ENCODE measurements around the gene GAB2. TPM values are rescaled to one million over a fixed set of nuclear protein-coding genes. Genes with fewer than 3 reads are reported as not detected.

GAB2 gene
- polyA plus RNA-seq, 3 donors = 2.8 to 39.4 (median 4.4) TPM

GRCh38 chr11:78384231-78384630, 33.4 kb downstream of the GAB2 start:
- H3K27ac Mint-ChIP-seq = peak overlapping the region in 5 of 7 donors; percentile 32 to 78 (median 54)
- peaks cover 2 to 22% (median 8%) of the 10 kb centered on the region in 7 donors for H3K9me3 Mint-ChIP-seq
- no peak overlapping the region for H3K4me3 ChIP-seq (replicated peaks in 1 of 3; ENCODE audit: low read depth in 2 of 3, low read length in 3 of 3)
- no peak overlapping the region for H2AFZ ChIP-seq (ENCODE audit: insufficient read depth, low read depth, low read length, poor library complexity, severe bottlenecking)
- peaks cover 13 to 38% of the 10 kb centered on the region in 2 donors for H3K4me1 ChIP-seq (ENCODE audit: control insufficient read depth in 1 of 2, insufficient read depth in 2 of 2, low read length in 2 of 2)
- WGBS (ENCODE audit: insufficient coverage) = 100% methylated on average over 4 of the region's 4 CpGs
- no peaks in the 10 kb centered on the region for H3K27me3 Mint-ChIP-seq (ENCODE audit: low read depth in 3 of 3)
- intact Hi-C loops (cut with micrococcal nuclease) = no loop called here
- H3K27me3 ChIP-seq (ENCODE audit: control insufficient read depth in 2 of 2, insufficient read depth in 2 of 2, low read length in 2 of 2) = no peaks in the 10 kb centered on the region
- H3K9me3 ChIP-seq (replicated peaks in 1 of 2; ENCODE audit: control insufficient read depth in 1 of 2, insufficient read depth in 1 of 2, low read length in 2 of 2) = no peaks in the 10 kb centered on the region
- peaks cover 48% of the 10 kb centered on the region for H3K4me1 Mint-ChIP-seq
- peaks cover 100% of the 10 kb centered on the region for H3K79me2 ChIP-seq (ENCODE audit: insufficient read depth, low read length)
- peaks cover 32 to 53% of the 10 kb centered on the region in 2 donors for H3K36me3 Mint-ChIP-seq
- H4K20me1 ChIP-seq (ENCODE audit: insufficient read depth, low read length) = peaks cover 100% of the 10 kb centered on the region
- no peak for TF ChIP-seq CTCF (IDR thresholded peaks at IDR 0.05)
- no peak overlapping the region for H3K9ac ChIP-seq (ENCODE audit: insufficient read depth, low read length, poor library complexity, severe bottlenecking)
- H3K36me3 ChIP-seq (replicated peaks in 1 of 2; ENCODE audit: control insufficient read depth in 1 of 2, insufficient read depth in 2 of 2, low read length in 2 of 2) = peaks cover 0 to 24% of the 10 kb centered on the region in 2 donors
- no peak overlapping the region for H3K4me2 ChIP-seq (replicated peaks; ENCODE audit: extremely low read depth, low read length, poor library complexity, severe bottlenecking)
- no peak overlapping the region for H3K27ac ChIP-seq (ENCODE audit: low read depth in 1 of 2, low read length in 2 of 2)
- DNase-seq = no peak
- no peak overlapping the region for H3K4me3 Mint-ChIP-seq

GRCh38 chr11:78381865-78382264, 35.8 kb downstream of the GAB2 start:
- peaks cover 41 to 48% of the 10 kb centered on the region in 2 donors for H3K36me3 Mint-ChIP-seq
- no peaks in the 10 kb centered on the region for H3K27me3 ChIP-seq (ENCODE audit: control insufficient read depth in 2 of 2, insufficient read depth in 2 of 2, low read length in 2 of 2)
- TF ChIP-seq CTCF (IDR thresholded peaks at IDR 0.05) = no peak

More at GRCh38 chr11:78381865-78382264, 35.8 kb downstream of the GAB2 start:
- no peak overlapping the region for H3K9ac ChIP-seq (ENCODE audit: insufficient read depth, low read length, poor library complexity, severe bottlenecking)
- H2AFZ ChIP-seq (ENCODE audit: insufficient read depth, low read depth, low read length, poor library complexity, severe bottlenecking) = no peak overlapping the region
- Mint-ChIP-seq H3K9me3 (peaks cover 7 to 28% (median 17%) of the 10 kb centered on the region in 7 donors), H3K4me3 (no peak overlapping the region), H3K27ac (peak overlapping the region in 4 of 7 donors; percentile 17 to 75 (median 48)), H3K27me3 (ENCODE audit: low read depth in 3 of 3) (no peaks in the 10 kb centered on the region), H3K4me1 (peaks cover 45% of the 10 kb centered on the region)
- peaks cover 6% of the 10 kb centered on the region in 2 donors for H3K9me3 ChIP-seq (replicated peaks in 1 of 2; ENCODE audit: control insufficient read depth in 1 of 2, insufficient read depth in 1 of 2, low read length in 2 of 2)
- no peak for DNase-seq
- peaks cover 17 to 29% of the 10 kb centered on the region in 2 donors for H3K4me1 ChIP-seq (ENCODE audit: control insufficient read depth in 1 of 2, insufficient read depth in 2 of 2, low read length in 2 of 2)
- no peak overlapping the region for H3K4me3 ChIP-seq (replicated peaks in 1 of 3; ENCODE audit: low read depth in 2 of 3, low read length in 3 of 3)
- H3K36me3 ChIP-seq (replicated peaks in 1 of 2; ENCODE audit: control insufficient read depth in 1 of 2, insufficient read depth in 2 of 2, low read length in 2 of 2) = peaks cover 0 to 34% of the 10 kb centered on the region in 2 donors
- WGBS (ENCODE audit: insufficient coverage) = 93% methylated on average over 4 of the region's 4 CpGs
- H3K4me2 ChIP-seq (replicated peaks; ENCODE audit: extremely low read depth, low read length, poor library complexity, severe bottlenecking) = no peak overlapping the region
- peaks cover 100% of the 10 kb centered on the region for H4K20me1 ChIP-seq (ENCODE audit: insufficient read depth, low read length)
- intact Hi-C loops (cut with micrococcal nuclease) = loop anchor here in 1 of 2 donors (1.0 kb wide), 1 partner anchor 15 kb away; no protein-coding TSS in a partner anchor
- peaks cover 100% of the 10 kb centered on the region for H3K79me2 ChIP-seq (ENCODE audit: insufficient read depth, low read length)
- no peak overlapping the region for H3K27ac ChIP-seq (ENCODE audit: low read depth in 1 of 2, low read length in 2 of 2)

Measured in CD14-positive monocyte (primary cell).